Heart right ventricle (tissue), 16 donors: ENCODE results near the gene SNX8. TPM values are rescaled to one million over a fixed set of nuclear protein-coding genes. Genes with fewer than 3 reads are reported as not detected.

Experiments used
- ATAC-seq, 8 donors: fragments of 200-7000 bp; cut with Tn5 transposase; one replicate each; pipeline ENCODE4 v1.9.1; 2020; ENCODE audit warnings: mild to moderate bottlenecking in 8 of 8, moderate library complexity in 8 of 8, moderate number of reproducible peaks in 1 of 8
- DNase-seq, 2 donors: peaks; one replicate each; pipeline ENCODE4 v3.0.0-alpha.2; 2020
- H3K27ac ChIP-seq, 10 donors: fragments of 200-600 bp; sonication (generic) in 2 of 10; one replicate each; pipeline versions ENCODE4 v1.5.0 to v1.8.0; 2020 to 2022; ENCODE audit warnings: mild to moderate bottlenecking in 3 of 10
- H3K27me3 ChIP-seq, 7 donors: fragments of 200-600 bp; one replicate each; pipeline ENCODE4 v1.8.0; 2021 to 2022; ENCODE audit warnings: mild to moderate bottlenecking in 2 of 7
- H3K36me3 ChIP-seq, 9 donors: fragments of 200-600 bp; sonication (generic) in 1 of 9; one replicate each; pipeline versions ENCODE4 v1.5.0 to v1.8.0; 2020 to 2022; ENCODE audit warnings: mild to moderate bottlenecking in 2 of 9
- H3K4me1 ChIP-seq, 9 donors: fragments of 200-600 bp; sonication (generic) in 1 of 9; one replicate each; pipeline versions ENCODE4 v1.5.0 to v1.8.0; 2020 to 2022; ENCODE audit warnings: mild to moderate bottlenecking in 4 of 9
- H3K4me3 ChIP-seq, 10 donors: fragments of 200-600 bp; sonication (generic) in 2 of 10; one replicate each; pipeline versions ENCODE4 v1.5.0 to v1.8.0; 2020 to 2022; ENCODE audit warnings: mild to moderate bottlenecking in 7 of 10, moderate library complexity in 2 of 10
- H3K9me3 ChIP-seq, 11 donors: fragments of 200-600 bp in 10 of 11; sonication (generic) in 2 of 11; one replicate each; pipeline versions ENCODE4 v1.5.0 to v1.8.0; 2013 to 2022; ENCODE audit warnings: mild to moderate bottlenecking in 2 of 11, control low read depth in 1 of 11, moderate library complexity in 1 of 11
- CTCF ChIP-seq, 9 donors: fragments of 200-600 bp; sonication (generic) in 2 of 9; IDR thresholded peaks; one replicate each; pipeline versions ENCODE4 v1.5.0 to v1.8.0; 2021 to 2022; ENCODE audit warnings: antibody characterized with exemption in 9 of 9, mild to moderate bottlenecking in 5 of 9, moderate library complexity in 1 of 9
- WGBS, 2 donors: extraction: QIAGEN DNeasy Blood & Tissue Kit; methylation state at CpG; one replicate each; pipeline ENCODE4 v1.1.7; 2013; ENCODE audit warnings: inconsistent platforms in 1 of 2; 5-methylcytosine and 5-hydroxymethylcytosine counted together
- intact Hi-C, 10 donors: fragments of 100-400 bp; cut with DNase I; formaldehyde crosslinking; loops; one replicate each; pipeline versions ENCODE4 v1.11.1 to v1.14.2; 2022
- long read RNA-seq, 3 donors: library from polyadenylated mRNA; unstranded; transcript quantifications; one replicate each; pipeline ENCODE4 v2.0.0, GENCODE V29; 2020 to 2021
- polyA plus RNA-seq, 2 donors: library from polyadenylated mRNA; stranded (reverse); fragments of 200-250 nt; gene quantifications; one replicate each; pipeline ENCODE4 v1.2.3, GENCODE V29; 2013
- total RNA-seq, 10 donors: library from RNA; stranded (reverse); fragmentation: NEBNext Ultra II Directional in 3 of 10; extraction: Animal tissue kit (Norgen Biotek cat#: 25700) in 3 of 10; gene quantifications; one replicate each; pipeline versions ENCODE4 v1.2.1 to v1.2.4, GENCODE V29; 2021 to 2023
- donor health status: Arrhythmogenic right ventricular cardiomyopathy.
- donor health status: ischemic (EF 13 %, LVEDD 7.1; RV severe dilation, severe dysfunction).
- donor health status: healthy with polysubstance abuse.
- donor health status: DM: no; HTN: yes; CAD: no.
- donor health status: DM: no; HTN: no; CAD: no.
- donor health status: ischemic (EF 25% LVEDD 6.9; RV normal size, moderate dysfunction).
- donor health status: ischemic (EF 25% LVEDD 5.7; RV mildly dilated, moderate dysfunction).
- donor health status: healthy.
- donor health status: DM: yes; HTN: yes; CAD: no.
- donor health status: Ischemic cardiomyopathy.
- donor health status: ischemic (EF 35%, LVEDD 5.7; RV mildly dilated, moderate dysfunction).
- donor health status: nonischemic (EF 11% LVEDD 7.7; RV severe dilation, severe dysfunction).
- donor health status: DM: yes; HTN: yes; CAD: no.
- donor health status: PGD.
- donor health status: ischemic (EF 29% LVEDD 5.4; RV normal size, mild dysfunction).
- donor health status: nonischemic (EF 23%, LVEDD 6.1; RV moderate dilation, normal function).

The SNX8 gene
- total RNA-seq (10 to 100 TPM; 15.6 to 31.8 (median 21.6) TPM), polyA plus RNA-seq (10 to 100 TPM; 14.7 to 19.7 TPM)
- long read RNA-seq, donor 1, full-length matches to known transcripts, result 9 of 15 reads
- long read RNA-seq, donor 1, partial matches to known transcripts, result 2 of 15 reads
- long read RNA-seq, donor 1, other reads (novel, unspliced or antisense), result 4 of 15 reads
- long read RNA-seq, donor 2, full-length matches to known transcripts, result 9 of 12 reads
- long read RNA-seq, donor 2, partial matches to known transcripts, result 0 of 12 reads
- long read RNA-seq, donor 2, other reads (novel, unspliced or antisense), result 3 of 12 reads
- long read RNA-seq, donor 3, full-length matches to known transcripts, result 26 of 27 reads
- long read RNA-seq, donor 3, partial matches to known transcripts, result 0 of 27 reads
- long read RNA-seq, donor 3, other reads (novel, unspliced or antisense), result 1 of 27 reads

- Histone ChIP-seq H3K27ac (peak within 1 kb of the TSS in 9 of 10 donors; percentile 60 to 91 (median 78)), H3K9me3 (no peaks in the 10 kb centered on the region), H3K4me1 (peaks cover 0 to 44% (median 9%) of the 10 kb centered on the region in 9 donors), H3K4me3 (peak within 1 kb of the TSS; percentile 83 to 100 (median 92)), H3K36me3 (peaks cover 0 to 6% (median 0%) of the 10 kb centered on the region in 9 donors), H3K27me3 (no peaks in the 10 kb centered on the region)
- intact Hi-C loops, result loop anchor here in 1 of 10 donors (10.0 kb wide), 1 partner anchor 70 kb away; the partner anchor contains the start of genes MRM2 and NUDT1
- no peak for TF ChIP-seq CTCF (IDR thresholded peaks at IDR 0.05)
- ATAC-seq (peak; percentile 97 to 99 (median 98)), DNase-seq (peak; percentile 89 to 95)
- 2% methylated on average over 47 to 77 of the region's 78 CpGs for WGBS, 2 donors
Observed at GRCh38 chr7:2314209-2314955, at the start of gene SNX8. Gene SNX8, minus strand, starts transcription at chr7:2314441. Its CDS starts 20 bp downstream, at chr7:2314421.

GRCh38 chr7:2362385-2363088 lies 48.3 kb upstream of the SNX8 start:
- H3K4me3 ChIP-seq, result no peak overlapping the region
- TF ChIP-seq CTCF (IDR thresholded peaks at IDR 0.05), result no peak
- H3K27ac ChIP-seq, result no peak overlapping the region
- ATAC-seq (no peak), DNase-seq (no peak)
- intact Hi-C loops, result no loop called here
- H3K4me1 ChIP-seq, result peaks cover 3 to 37% (median 25%) of the 10 kb centered on the region in 9 donors
- H3K36me3 ChIP-seq, result peaks cover 3 to 98% (median 68%) of the 10 kb centered on the region in 9 donors
- H3K27me3 ChIP-seq, result no peaks in the 10 kb centered on the region
- no peaks in the 10 kb centered on the region for H3K9me3 ChIP-seq
- WGBS, 2 donors, result 89 to 93% methylated on average over 27 of the region's 27 CpGs

GRCh38 chr7:2360796-2361195 lies 46.6 kb upstream of the SNX8 start:
- H3K27me3 ChIP-seq, result no peaks in the 10 kb centered on the region
- H3K4me3 ChIP-seq, result no peak overlapping the region
- H3K27ac ChIP-seq, result no peak overlapping the region
- WGBS, 2 donors, result 65 to 68% methylated on average over 6 of the region's 6 CpGs
- no peak for DNase-seq
- peaks cover 6 to 55% (median 41%) of the 10 kb centered on the region in 9 donors for H3K4me1 ChIP-seq
- no peak for TF ChIP-seq CTCF (IDR thresholded peaks at IDR 0.05)
- intact Hi-C loops, result no loop called here
- H3K36me3 ChIP-seq, result peaks cover 3 to 91% (median 54%) of the 10 kb centered on the region in 9 donors
- ATAC-seq, result no peak
- H3K9me3 ChIP-seq, result no peaks in the 10 kb centered on the region

GRCh38 chr7:2359610-2360009 lies 45.4 kb upstream of the SNX8 start:
- ATAC-seq (no peak), DNase-seq (no peak)
- H3K27ac ChIP-seq, result no peak overlapping the region
- H3K27me3 ChIP-seq, result no peaks in the 10 kb centered on the region
- H3K9me3 ChIP-seq, result no peaks in the 10 kb centered on the region
- WGBS, 2 donors, result 80% methylated on average over 11 of the region's 11 CpGs
- no peak for TF ChIP-seq CTCF (IDR thresholded peaks at IDR 0.05)
- H3K4me1 ChIP-seq, result peaks cover 6 to 59% (median 46%) of the 10 kb centered on the region in 9 donors
- H3K4me3 ChIP-seq, result no peak overlapping the region
- peaks cover 2 to 79% (median 42%) of the 10 kb centered on the region in 9 donors for H3K36me3 ChIP-seq
- intact Hi-C loops, result loop anchor here in 2 of 10 donors (10.0 kb wide), 2 partner anchors 85 to 785 kb away; partner anchors contain the start of gene PSMG3 (in 1 of the 2)
